A549 (cell line): ENCODE measurements around the gene SPACA7. TPM values are rescaled to one million over a fixed set of nuclear protein-coding genes. Genes with fewer than 3 reads are reported as not detected.

ENCODE experiments used
- ATAC-seq, 2 experiments: fragments of 200-7000 bp in 1 of 2; fragments of >200 bp in 1 of 2; cut with Nextera tagmentation in 1 of 2; cut with Tn5 transposase in 1 of 2; 3 replicates each; pipeline versions ENCODE4 v1.8.0 to v1.9.1; 2018 to 2020; ENCODE audit warnings: mild to moderate bottlenecking in 1 of 2, moderate library complexity in 1 of 2
- CTCF ChIA-PET: fragments of 300-600 bp; sonication (Branson Sonifier 250); formaldehyde crosslinking; extraction: SDS; loops from one replicate; lab custom pipeline; 2021; ENCODE audit warnings: antibody characterized with exemption, inconsistent platforms; lab: Yijun Ruan, JAX
- POLR2A ChIA-PET: fragments of 350-600 bp; formaldehyde crosslinking; extraction: SDS; loops from one replicate; lab custom pipeline; 2021; ENCODE audit warnings: antibody characterized with exemption, inconsistent platforms; lab: Yijun Ruan, JAX
- DNase-seq, 2 experiments: peaks; one replicate each; pipeline versions ENCODE4 v3.0.0 to v3.0.0-alpha.2; 2011 to 2016; ENCODE audit warnings: low read depth in 1 of 2, low spot score in 1 of 2
- FAIRE-seq: peaks from 2 replicates; lab custom pipeline; 2011; peaks lifted over from hg19 to GRCh38; lab: Jason Lieb, UNC
- H3K27ac ChIP-seq, 2 experiments: fragments of >200 bp; sonication (Bioruptor Twin); formaldehyde crosslinking; 3 replicates each; pipeline ENCODE4 v1.5.1; 2016 to 2017
- H3K4me1 ChIP-seq: fragments of >200 bp; sonication (Bioruptor Twin); formaldehyde crosslinking; 3 replicates; pipeline ENCODE4 v1.6.1; 2016
- H3K4me2 ChIP-seq: fragments of >200 bp; sonication (Bioruptor Twin); formaldehyde crosslinking; 3 replicates; pipeline ENCODE4 v1.6.1; 2016
- H3K4me3 ChIP-seq: fragments of >200 bp; sonication (Bioruptor Twin); formaldehyde crosslinking; 3 replicates; pipeline ENCODE4 v1.5.1; 2016
- H3K9me3 ChIP-seq: fragments of >200 bp; sonication (Bioruptor Twin); formaldehyde crosslinking; 3 replicates; pipeline ENCODE4 v1.6.1; 2016
- CHD2 ChIP-seq: fragments of 150-350 bp; IDR thresholded peaks from 2 replicates; pipeline ENCODE4 v1.6.1; 2014; ENCODE audit warnings: low read length; ENCODE audit not compliant: partially characterized antibody
- EHMT2 ChIP-seq: fragments of 200-600 bp; sonication (generic); IDR thresholded peaks from 2 replicates; pipeline ENCODE4 v1.6.1; 2016; ENCODE audit warnings: antibody characterized with exemption, low read depth, mild to moderate bottlenecking, moderate library complexity
- EP300 ChIP-seq, 2 experiments: fragments of >200 bp; sonication (Bioruptor Twin); formaldehyde crosslinking; IDR thresholded peaks; 2 replicates in 1 of 2; 3 replicates in 1 of 2; pipeline ENCODE4 v1.6.1; 2016 to 2017
- ESRRA ChIP-seq: fragments of 150-350 bp; IDR thresholded peaks from 2 replicates; pipeline ENCODE4 v1.6.1; 2014; ENCODE audit warnings: mild to moderate bottlenecking, low read length, borderline replicate concordance
- FOSL2 ChIP-seq, 2 experiments: fragments of 450-650 bp in 1 of 2; fragments of >200 bp in 1 of 2; sonication (Bioruptor Twin) in 1 of 2; formaldehyde crosslinking; IDR thresholded peaks; 2 replicates each; pipeline versions ENCODE4 v1.5.0 to v1.6.1; 2016 to 2020; ENCODE audit warnings: mild to moderate bottlenecking in 1 of 2, moderate library complexity in 1 of 2
- FOXS1 ChIP-seq: fragments of 250-450 bp; sonication (Bioruptor Pico); IDR thresholded peaks from 2 replicates; pipeline ENCODE4 v1.5.0; 2020; ENCODE audit warnings: mild to moderate bottlenecking, moderate library complexity
- GATA3 ChIP-seq: IDR thresholded peaks from 2 replicates; pipeline ENCODE4 v1.6.1; 2012; ENCODE audit warnings: borderline replicate concordance
- HDAC2 ChIP-seq: fragments of 200-600 bp; sonication (generic); IDR thresholded peaks from 2 replicates; pipeline ENCODE4 v1.6.1; 2016
- HEYL ChIP-seq: fragments of 250-450 bp; sonication (Bioruptor Pico); IDR thresholded peaks from 2 replicates; pipeline ENCODE4 v1.8.0; 2021; ENCODE audit warnings: mild to moderate bottlenecking, moderate library complexity
- HOXA7 ChIP-seq: fragments of 250-450 bp; sonication (Bioruptor Pico); IDR thresholded peaks from 2 replicates; pipeline ENCODE4 v1.5.0; 2020; ENCODE audit warnings: mild to moderate bottlenecking, moderate library complexity
- HOXB13 ChIP-seq: fragments of 250-450 bp; sonication (Bioruptor Pico); IDR thresholded peaks from 2 replicates; pipeline ENCODE4 v1.5.0; 2020; ENCODE audit warnings: low read depth, mild to moderate bottlenecking, moderate library complexity
- HOXB5 ChIP-seq: fragments of 250-450 bp; sonication (Bioruptor Pico); IDR thresholded peaks from 2 replicates; pipeline ENCODE4 v1.5.0; 2020; ENCODE audit warnings: mild to moderate bottlenecking, moderate library complexity
- JUNB ChIP-seq: fragments of >200 bp; sonication (Bioruptor Twin); formaldehyde crosslinking; IDR thresholded peaks from 2 replicates; pipeline ENCODE4 v1.6.1; 2016
- KDM5A ChIP-seq: fragments of 200-600 bp; sonication (generic); IDR thresholded peaks from 2 replicates; pipeline ENCODE4 v1.6.1; 2016; ENCODE audit warnings: antibody characterized with exemption, mild to moderate bottlenecking
- MAFK ChIP-seq: fragments of 450-650 bp; IDR thresholded peaks from 2 replicates; pipeline ENCODE4 v1.6.1; 2014; ENCODE audit not compliant: partially characterized antibody
- PBX3 ChIP-seq: IDR thresholded peaks from 2 replicates; pipeline ENCODE4 v1.6.1; 2012
- POLR2A ChIP-seq: IDR thresholded peaks from 2 replicates; pipeline ENCODE4 v1.6.1; 2012; ENCODE audit warnings: mild to moderate bottlenecking, low read length
- RCOR1 ChIP-seq: fragments of 150-350 bp; IDR thresholded peaks from 2 replicates; pipeline ENCODE4 v1.6.1; 2014; ENCODE audit warnings: antibody characterized with exemption, low read length, low read depth
- RNF2 ChIP-seq: fragments of 200-600 bp; sonication (generic); IDR thresholded peaks from 2 replicates; pipeline ENCODE4 v1.6.1; 2016; ENCODE audit warnings: low read depth, mild to moderate bottlenecking, antibody characterized with exemption, moderate library complexity, borderline replicate concordance
- SMC3 ChIP-seq: fragments of >200 bp; sonication (Bioruptor Twin); formaldehyde crosslinking; IDR thresholded peaks from 3 replicates; pipeline ENCODE4 v1.6.1; 2018; ENCODE audit warnings: inconsistent platforms
- TFCP2L1 ChIP-seq: fragments of 250-450 bp; sonication (Bioruptor Pico); IDR thresholded peaks from 2 replicates; pipeline ENCODE4 v1.5.0; 2021; ENCODE audit warnings: mild to moderate bottlenecking
- ZC3H11A ChIP-seq: fragments of 450-650 bp; IDR thresholded peaks from 2 replicates; pipeline ENCODE4 v1.6.1; 2014; ENCODE audit warnings: antibody characterized with exemption, mild to moderate bottlenecking
- ZNF302 ChIP-seq: fragments of 250-450 bp; sonication (Bioruptor Pico); IDR thresholded peaks from 2 replicates; pipeline ENCODE4 v1.9.0; 2021; ENCODE audit warnings: inconsistent platforms, mild to moderate bottlenecking, moderate library complexity
- WGBS: methylation state at CpG from one replicate; pipeline ENCODE4 v1.1.6; 2017; ENCODE audit errors: missing lambda C conversion rate; 5-methylcytosine and 5-hydroxymethylcytosine counted together
- polyA plus RNA-seq, 4 experiments: library from polyadenylated mRNA; depleted of rRNA in 3 of 4; stranded (reverse); fragments of >200 nt; fragmentation: RNase III in 1 of 4; extraction: RNeasy Plus Mini Kit Qiagen cat#74134 plus additional on column Dnase treatment in 1 of 4; gene quantifications; 2 replicates in 3 of 4; 3 replicates in 1 of 4; pipeline ENCODE4 v1.2.3, GENCODE V29; 2011 to 2017
- TF ChIP-seq, protein P1 (sequence below): IDR thresholded peaks from 2 replicates; pipeline ENCODE4 v1.6.1; 2012
- TF ChIP-seq, protein P2 (sequence below): fragments of >200 bp; sonication (Bioruptor Twin); formaldehyde crosslinking; IDR thresholded peaks from 2 replicates; pipeline ENCODE4 v1.6.1; 2016
- TF ChIP-seq, protein P3 (sequence below): fragments of >200 bp; sonication (Bioruptor Twin); formaldehyde crosslinking; IDR thresholded peaks from 3 replicates; pipeline ENCODE4 v1.6.1; 2016

Gene SPACA7
- polyA plus RNA-seq, 2 of the 4 experiments (the other 2 are of a cell fraction): not detected

- ChIA-PET POLR2A (no interaction called here), CTCF (no interaction called here)
- FAIRE-seq (no peak), ATAC-seq (no peak), DNase-seq (no peak)
- Histone ChIP-seq H3K9me3 (0 out of 3 replicates have a peak, but pooled peaks cover 3% of the 10 kb centered on the region), H3K4me3 (no peak overlapping the region), H3K27ac (no peak overlapping the region), H3K4me2 (no peak overlapping the region), H3K4me1 (no peaks in the 10 kb centered on the region)
- 2% methylated on average over 2 of the region's 2 CpGs for WGBS
- TF ChIP-seq ZC3H11A (no peak), ESRRA (no peak), ZNF302 (no peak), TFCP2L1 (no peak), MAFK (no peak), RCOR1 (no peak)
- TF ChIP-seq, protein P1, sequence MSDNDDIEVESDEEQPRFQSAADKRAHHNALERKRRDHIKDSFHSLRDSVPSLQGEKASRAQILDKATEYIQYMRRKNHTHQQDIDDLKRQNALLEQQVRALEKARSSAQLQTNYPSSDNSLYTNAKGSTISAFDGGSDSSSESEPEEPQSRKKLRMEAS: no peak
Observed at GRCh38 chr13:112438515-112438914, 62.4 kb downstream of the SPACA7 start.

DNA sequence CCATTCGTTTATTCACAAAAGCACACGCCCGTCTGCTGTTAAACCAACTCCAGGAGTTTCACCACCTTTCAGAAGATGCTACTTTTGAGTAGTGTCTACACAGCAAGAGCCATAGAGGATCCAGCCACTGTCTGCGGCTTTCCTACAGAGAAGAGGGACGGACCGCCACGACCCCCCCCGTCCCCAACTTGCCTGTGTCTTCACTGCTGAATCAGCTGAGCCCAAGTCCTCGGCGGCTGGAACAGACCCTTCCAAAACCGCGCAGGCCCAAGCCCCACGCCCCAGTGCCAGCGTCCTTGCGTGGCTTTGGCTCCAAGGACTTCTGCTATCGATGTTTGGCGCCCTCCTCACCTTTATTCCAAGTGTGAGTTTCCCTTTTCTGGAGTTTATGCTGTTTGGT, 65.1 kb downstream of the SPACA7 start:
- no peak overlapping the region for H3K4me3 ChIP-seq
- DNase-seq: no peak
- 70% methylated on average over 14 of the region's 17 CpGs for WGBS
- H3K9me3 ChIP-seq: 0 out of 3 replicates have a peak, but pooled peaks cover 3% of the 10 kb centered on the region
- H3K4me1 ChIP-seq: no peaks in the 10 kb centered on the region
- no peak for ATAC-seq
- H3K27ac ChIP-seq: no peak overlapping the region
- no peak overlapping the region for H3K4me2 ChIP-seq
- POLR2A ChIA-PET: no interaction called here
- no peak for FAIRE-seq
- CTCF ChIA-PET: interaction anchor here (8.4 kb wide), 1 partner anchor 966 kb away, joined by 113 read pairs; no protein-coding TSS in a partner anchor
- TF ChIP-seq ZC3H11A (no peak), FOSL2 (IDR thresholded peaks at IDR 0.05) (no peak), FOSL2 (CRISPR knock-in tag; IDR thresholded peaks at IDR 0.05) (no peak), HOXA7 (CRISPR knock-in tag) (no peak), EP300 (IDR thresholded peaks at IDR 0.05) (no peak), POLR2A (no peak), RNF2 (no peak)
- TF ChIP-seq, all 56 proteins: peak for 0

GRCh38 chr13:112441779-112442310, 65.7 kb downstream of the SPACA7 start:
- no peak for TF ChIP-seq JUNB
- TF ChIP-seq HOXB5 (CRISPR knock-in tag): no peak
- TF ChIP-seq FOXS1 (CRISPR knock-in tag): no peak
- no peak for TF ChIP-seq HEYL (CRISPR knock-in tag)
- TF ChIP-seq KDM5A: no peak
- no peak for TF ChIP-seq GATA3
- TF ChIP-seq RCOR1: no peak
- TF ChIP-seq HDAC2: no peak
- no peak for TF ChIP-seq EHMT2
- TF ChIP-seq EP300 (IDR thresholded peaks at IDR 0.05): no peak
- TF ChIP-seq CHD2: no peak
- TF ChIP-seq SMC3: no peak
- no peak for TF ChIP-seq PBX3
- TF ChIP-seq MAFK: no peak
- TF ChIP-seq RNF2: no peak
- no peak for TF ChIP-seq HOXB13 (CRISPR knock-in tag)
- TF ChIP-seq, protein P2, sequence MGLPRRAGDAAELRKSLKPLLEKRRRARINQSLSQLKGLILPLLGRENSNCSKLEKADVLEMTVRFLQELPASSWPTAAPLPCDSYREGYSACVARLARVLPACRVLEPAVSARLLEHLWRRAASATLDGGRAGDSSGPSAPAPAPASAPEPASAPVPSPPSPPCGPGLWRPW: no peak
- TF ChIP-seq, protein P3, sequence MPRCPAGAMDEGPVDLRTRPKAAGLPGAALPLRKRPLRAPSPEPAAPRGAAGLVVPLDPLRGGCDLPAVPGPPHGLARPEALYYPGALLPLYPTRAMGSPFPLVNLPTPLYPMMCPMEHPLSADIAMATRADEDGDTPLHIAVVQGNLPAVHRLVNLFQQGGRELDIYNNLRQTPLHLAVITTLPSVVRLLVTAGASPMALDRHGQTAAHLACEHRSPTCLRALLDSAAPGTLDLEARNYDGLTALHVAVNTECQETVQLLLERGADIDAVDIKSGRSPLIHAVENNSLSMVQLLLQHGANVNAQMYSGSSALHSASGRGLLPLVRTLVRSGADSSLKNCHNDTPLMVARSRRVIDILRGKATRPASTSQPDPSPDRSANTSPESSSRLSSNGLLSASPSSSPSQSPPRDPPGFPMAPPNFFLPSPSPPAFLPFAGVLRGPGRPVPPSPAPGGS: no peak
- no peak for TF ChIP-seq FOSL2 (IDR thresholded peaks at IDR 0.05)
- TF ChIP-seq FOSL2 (CRISPR knock-in tag; IDR thresholded peaks at IDR 0.05): no peak
- POLR2A ChIA-PET: no interaction called here
- CTCF ChIA-PET: interaction anchor here (1.2 to 8.4 kb wide), 4 partner anchors 13 to 967 kb away, joined by 4 to 113 read pairs (median 12); no protein-coding TSS in a partner anchor

More at GRCh38 chr13:112441779-112442310, 65.7 kb downstream of the SPACA7 start:
- WGBS: 51% methylated on average over 8 of the region's 19 CpGs
- no peak overlapping the region for H3K27ac ChIP-seq
- FAIRE-seq (no peak), DNase-seq (no peak), ATAC-seq (no peak)
- no peak overlapping the region for H3K4me3 ChIP-seq
- H3K4me1 ChIP-seq: no peaks in the 10 kb centered on the region
- no peak overlapping the region for H3K4me2 ChIP-seq
- H3K9me3 ChIP-seq: 0 out of 3 replicates have a peak, but pooled peaks cover 3% of the 10 kb centered on the region
